Lung (tissue), 12 donors: Measurements from ENCODE around the gene HLA-A. TPM values are rescaled to one million over a fixed set of nuclear protein-coding genes. Genes with fewer than 3 reads are reported as not detected.
A peak's percentile ranks its signal among the peaks of the same experiment; 100 is the strongest.

Experiments
- ATAC-seq: fragments of 200-7000 bp; cut with Tn5 transposase; one replicate; pipeline ENCODE4 v1.9.1; 2020; ENCODE audit warnings: moderate number of reproducible peaks; ENCODE audit not compliant: insufficient read depth, low FRiP score
- DNase-seq, 3 donors: peaks; one replicate each; pipeline ENCODE4 v3.0.0-alpha.2; 2013 to 2017
- H3K27ac ChIP-seq, 2 donors: one replicate each; pipeline ENCODE4 v1.5.1; 2013; ENCODE audit warnings: mild to moderate bottlenecking in 2 of 2, moderate library complexity in 2 of 2, control low read depth in 1 of 2, inconsistent platforms in 1 of 2, low read depth in 1 of 2, low read length in 1 of 2
- H3K27me3 ChIP-seq, 3 donors: one replicate each; pipeline ENCODE4 v1.5.1; 2013; ENCODE audit warnings: low read length in 2 of 3; ENCODE audit not compliant: control insufficient read depth in 3 of 3, insufficient read depth in 3 of 3
- H3K36me3 ChIP-seq, 4 donors: one replicate each; pipeline ENCODE4 v1.5.1; 2013; ENCODE audit warnings: low read length in 4 of 4, mild to moderate bottlenecking in 1 of 4, moderate library complexity in 1 of 4; ENCODE audit not compliant: control insufficient read depth in 4 of 4, insufficient read depth in 4 of 4
- H3K4me1 ChIP-seq, 5 donors: one replicate each; pipeline ENCODE4 v1.5.1; 2013; ENCODE audit warnings: low read length in 5 of 5, mild to moderate bottlenecking in 2 of 5, moderate library complexity in 1 of 5; ENCODE audit not compliant: control insufficient read depth in 5 of 5, insufficient read depth in 5 of 5
- H3K4me3 ChIP-seq: one replicate; pipeline ENCODE4 v1.5.1; 2013; ENCODE audit warnings: mild to moderate bottlenecking, control low read depth, moderate library complexity
- H3K9ac ChIP-seq, 2 donors: one replicate each; pipeline ENCODE4 v1.5.1; 2013; ENCODE audit warnings: low read length in 2 of 2, control low read depth in 1 of 2; ENCODE audit not compliant: insufficient read depth in 1 of 2
- H3K9me3 ChIP-seq, 4 donors: one replicate each; pipeline ENCODE4 v1.5.1; 2013; ENCODE audit warnings: low read length in 3 of 4, mild to moderate bottlenecking in 1 of 4, moderate library complexity in 1 of 4; ENCODE audit not compliant: control insufficient read depth in 4 of 4, insufficient read depth in 3 of 4
- CTCF ChIP-seq: IDR thresholded peaks from 2 replicates; pipeline ENCODE4 v1.5.1; 2012; ENCODE audit warnings: mild to moderate bottlenecking; ENCODE audit errors: control extremely low read depth, extremely low read depth
- WGBS, 2 donors: extraction: QIAGEN DNeasy Blood & Tissue Kit; methylation state at CpG; one replicate each; pipeline ENCODE4 v1.1.7; 2013; 5-methylcytosine and 5-hydroxymethylcytosine counted together
- polyA plus RNA-seq, 2 donors: library from polyadenylated mRNA; stranded (reverse); fragments of 200-250 nt; gene quantifications; one replicate each; pipeline ENCODE4 v1.2.1, GENCODE V29; 2013
- total RNA-seq, 2 donors: library from RNA; depleted of rRNA in 1 of 2; stranded (reverse); fragments of >200 nt in 1 of 2; gene quantifications; one replicate each; pipeline ENCODE4 v1.2.1, GENCODE V29; 2014 to 2021
- donor health status: control.
- donor health status: control.
- donor health status: Bipolar disorder and iron deficiency.
- donor health status: healthy.
- donor health status: DM: yes; HTN: yes; CAD: no.

The HLA-A gene
- total and polyA plus RNA-seq, 4 donors = 320 to 3,222 (median 711) TPM

- DNase-seq = no peak
- peak overlapping the region in 1 of 2 donors; percentile 58 for H3K27ac ChIP-seq
Observed at GRCh38 chr6:29967379-29968010, 25.2 kb downstream of the HLA-A start.

DNA sequence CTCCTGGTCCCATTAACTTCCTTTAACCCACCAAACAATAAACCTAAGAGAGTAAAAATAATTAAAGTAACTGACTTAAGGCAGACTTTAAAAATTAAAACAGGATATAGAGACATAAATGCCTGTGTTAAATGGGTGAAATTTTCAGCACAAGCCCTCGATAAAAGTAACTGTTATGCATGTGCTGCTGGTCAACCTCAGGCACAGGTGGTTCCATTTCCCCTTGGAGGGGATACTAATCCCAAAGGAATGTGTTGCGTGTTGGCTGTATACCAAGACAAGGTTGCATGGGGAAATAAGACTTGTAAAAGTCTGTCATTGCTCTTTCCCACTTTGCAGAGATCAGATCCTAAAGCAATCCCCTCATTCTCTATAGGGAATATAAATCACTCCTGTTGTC is 25.8 kb downstream of the HLA-A start:
- 62 to 63% methylated on average over 2 of the region's 2 CpGs for WGBS, 2 donors
- ATAC-seq = no peak
- Histone ChIP-seq H3K27ac (no peak overlapping the region), H3K4me1 (peaks cover 3 to 25% (median 12%) of the 10 kb centered on the region in 5 donors), H3K9ac (no peak overlapping the region), H3K36me3 (no peaks in the 10 kb centered on the region), H3K4me3 (no peak overlapping the region), H3K9me3 (no peaks in the 10 kb centered on the region), H3K27me3 (peaks cover 0 to 8% (median under 1%) of the 10 kb centered on the region in 3 donors)
- DNase-seq = no peak
- no peak for TF ChIP-seq CTCF

More at GRCh38 chr6:29967379-29968010, 25.2 kb downstream of the HLA-A start:
- Histone ChIP-seq H3K9me3 (no peaks in the 10 kb centered on the region), H3K9ac (no peak overlapping the region), H3K4me3 (no peak overlapping the region), H3K36me3 (no peaks in the 10 kb centered on the region), H3K27me3 (peaks cover 0 to 3% (median 0%) of the 10 kb centered on the region in 3 donors), H3K4me1 (peaks cover 3 to 25% (median 12%) of the 10 kb centered on the region in 5 donors)
- ATAC-seq = no peak
- TF ChIP-seq CTCF = no peak
- WGBS, 2 donors = 5 to 21% methylated on average over 4 of the region's 4 CpGs

GRCh38 chr6:29968905-29969304 is 26.6 kb downstream of the HLA-A start:
- H3K4me3 ChIP-seq = no peak overlapping the region
- ATAC-seq = no peak
- no peak overlapping the region for H3K9ac ChIP-seq
- no peak for DNase-seq
- H3K27me3 ChIP-seq = peaks cover 0 to 10% (median 4%) of the 10 kb centered on the region in 3 donors
- no peaks in the 10 kb centered on the region for H3K9me3 ChIP-seq
- TF ChIP-seq CTCF = no peak
- H3K36me3 ChIP-seq = no peaks in the 10 kb centered on the region
- WGBS, 2 donors = 97 to 99% methylated on average over 2 of the region's 2 CpGs
- H3K4me1 ChIP-seq = peaks cover 3 to 25% (median 12%) of the 10 kb centered on the region in 5 donors
- H3K27ac ChIP-seq = no peak overlapping the region
